CD8-positive, alpha-beta memory T cell (primary cell): ENCODE measurements around the gene PPCS. TPM values are rescaled to one million over a fixed set of nuclear protein-coding genes. Genes with fewer than 3 reads are reported as not detected.
"Not testable (repeated sequence)": the region's sequence is repeated elsewhere in the genome, so short reads cannot be mapped to it uniquely, and the experiment has no call there.

Experiments used
- CTCF ChIA-PET: fragments of 350-600 bp; sonication (Branson Sonifier 250); formaldehyde crosslinking; loops from one replicate; lab custom pipeline; 2021; ENCODE audit warnings: antibody characterized with exemption; lab: Charles Lee
- POLR2A ChIA-PET: fragments of 350-600 bp; sonication (Branson Sonifier 250); formaldehyde crosslinking; loops from one replicate; lab custom pipeline; 2021; ENCODE audit warnings: antibody characterized with exemption; lab: Charles Lee
- DNase-seq, 5 donors: peaks; one replicate each; pipeline versions ENCODE4 v3.0.0 to v3.0.0-alpha.2; 2020 to 2022; ENCODE audit warnings: mixed read lengths in 1 of 5
- H3K27ac ChIP-seq: one replicate; pipeline ENCODE4 v1.7.0; 2013; ENCODE audit warnings: low read depth, mild to moderate bottlenecking, low read length, moderate library complexity
- H3K27me3 ChIP-seq: 2 replicates; pipeline ENCODE4 v1.7.0; 2013; ENCODE audit warnings: low read length, mild to moderate bottlenecking; ENCODE audit not compliant: insufficient read depth, poor library complexity, severe bottlenecking
- H3K36me3 ChIP-seq: 2 replicates; pipeline ENCODE4 v1.7.0; 2013; ENCODE audit warnings: mild to moderate bottlenecking, low read length, moderate library complexity; ENCODE audit not compliant: insufficient read depth
- H3K4me1 ChIP-seq: 2 replicates; pipeline ENCODE4 v1.7.0; 2013; ENCODE audit warnings: mild to moderate bottlenecking, low read length, moderate library complexity; ENCODE audit not compliant: insufficient read depth
- H3K4me3 ChIP-seq: 2 replicates; pipeline ENCODE4 v1.7.0; 2013; ENCODE audit warnings: mild to moderate bottlenecking, low read length
- H3K9me3 ChIP-seq: 2 replicates; pipeline ENCODE4 v1.7.0; 2013; ENCODE audit warnings: mild to moderate bottlenecking, low read length
- H3K27ac Mint-ChIP-seq, 8 donors: one replicate each; pipeline ENCODE4 v1.8.0; 2020 to 2021; ENCODE audit warnings: mixed read lengths in 8 of 8, mild to moderate bottlenecking in 6 of 8, inconsistent platforms in 3 of 8, moderate library complexity in 3 of 8
- H3K27me3 Mint-ChIP-seq, 2 donors: one replicate each; pipeline ENCODE4 v1.8.0; 2020 to 2021; ENCODE audit warnings: mixed read lengths in 2 of 2, mild to moderate bottlenecking in 1 of 2, moderate library complexity in 1 of 2
- H3K36me3 Mint-ChIP-seq, 3 donors: one replicate each; pipeline ENCODE4 v1.8.0; 2020 to 2021; ENCODE audit warnings: mixed read lengths in 3 of 3, inconsistent platforms in 1 of 3, mild to moderate bottlenecking in 1 of 3
- H3K4me1 Mint-ChIP-seq, 3 donors: one replicate each; pipeline ENCODE4 v1.8.0; 2020 to 2021; ENCODE audit warnings: mixed read lengths in 3 of 3, inconsistent platforms in 1 of 3, mild to moderate bottlenecking in 1 of 3
- H3K4me3 Mint-ChIP-seq, 7 donors: one replicate each; pipeline ENCODE4 v1.8.0; 2020 to 2021; ENCODE audit warnings: mixed read lengths in 7 of 7, mild to moderate bottlenecking in 6 of 7, moderate library complexity in 4 of 7, inconsistent platforms in 2 of 7
- H3K9me3 Mint-ChIP-seq, 5 donors: one replicate each; pipeline ENCODE4 v1.8.0; 2020 to 2022; ENCODE audit warnings: mixed read lengths in 5 of 5, mild to moderate bottlenecking in 3 of 5, moderate library complexity in 2 of 5, inconsistent platforms in 1 of 5
- polyA plus RNA-seq: library from polyadenylated mRNA; unstranded; fragments of 300-500 nt; fragmentation: Illumina TruSeq; gene quantifications from one replicate; pipeline ENCODE4 v1.2.3, GENCODE V29; 2021
- total RNA-seq, 2 experiments: library from RNA; stranded (reverse); gene quantifications; one replicate each; pipeline ENCODE4 v1.2.3, GENCODE V29; 2021

PPCS gene
- total and polyA plus RNA-seq, 3 experiments from 2014 or later: 45.3 to 113 (median 45.7) TPM

DNA sequence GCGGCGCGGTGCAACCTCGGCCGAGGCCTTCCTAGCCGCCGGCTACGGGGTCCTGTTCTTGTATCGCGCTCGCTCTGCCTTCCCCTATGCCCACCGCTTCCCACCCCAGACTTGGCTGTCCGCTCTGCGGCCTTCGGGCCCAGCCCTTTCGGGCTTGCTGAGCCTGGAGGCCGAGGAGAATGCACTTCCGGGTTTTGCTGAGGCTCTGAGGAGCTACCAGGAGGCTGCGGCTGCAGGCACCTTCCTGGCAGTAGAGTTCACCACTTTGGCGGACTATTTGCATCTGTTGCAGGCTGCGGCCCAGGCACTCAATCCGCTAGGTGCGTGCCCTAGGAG, 379 bp downstream of the PPCS start:
- peak in 3 of 5 donors; percentile 44 to 78 (median 52) for DNase-seq
- CTCF ChIA-PET: interaction anchor here (1.6 kb wide), 1 partner anchor 497 kb away, joined by 3 read pairs; no protein-coding TSS in a partner anchor
- H3K9me3 ChIP-seq: no peaks in the 10 kb centered on the region

DNA sequence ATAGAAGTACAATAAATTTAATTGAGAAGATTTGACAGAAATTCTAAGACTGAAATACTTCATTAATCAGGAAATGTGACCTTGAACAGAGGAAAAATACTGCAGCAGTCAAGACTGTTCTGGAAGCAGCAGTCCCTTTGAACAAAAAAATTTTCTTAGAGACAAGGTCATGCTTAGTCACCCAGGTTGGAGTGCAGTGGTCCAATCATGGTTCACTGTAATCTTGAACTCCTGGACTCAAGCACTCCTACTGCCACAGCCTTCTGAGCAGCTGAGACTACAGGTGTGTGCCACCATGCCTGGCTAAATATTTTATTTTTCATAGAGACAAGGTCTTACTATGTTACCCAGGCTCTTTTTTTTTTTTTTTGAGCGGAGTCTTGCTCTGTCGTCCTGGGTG, 4.9 kb downstream of the PPCS start:
- H3K9me3 Mint-ChIP-seq: no peaks in the 10 kb centered on the region
- Histone ChIP-seq H3K4me1 (peaks cover 35% of the 10 kb centered on the region), H3K36me3 (peaks cover 25% of the 10 kb centered on the region), H3K27me3 (no peaks in the 10 kb centered on the region), H3K4me3 (no peak overlapping the region), H3K27ac (no peak overlapping the region), H3K9me3 (no peaks in the 10 kb centered on the region)
- H3K4me1 Mint-ChIP-seq: peaks cover 57 to 64% (median 60%) of the 10 kb centered on the region in 3 donors
- no peak for DNase-seq
- peak overlapping the region in 1 of 7 donors; percentile 18 for H3K4me3 Mint-ChIP-seq
- peaks cover 0 to 58% (median 9%) of the 10 kb centered on the region in 3 donors for H3K36me3 Mint-ChIP-seq
- no peaks in the 10 kb centered on the region for H3K27me3 Mint-ChIP-seq
- H3K27ac Mint-ChIP-seq: peak overlapping the region; percentile 51 to 99 (median 84)
- CTCF ChIA-PET: no interaction called here
- POLR2A ChIA-PET: no interaction called here

More for the DNA sequence above, 379 bp downstream of the PPCS start:
- H3K4me3 Mint-ChIP-seq: peak overlapping the region; percentile 85 to 99 (median 92)
- Histone ChIP-seq H3K4me3 (peak overlapping the region; percentile 95), H3K4me1 (peaks cover 27% of the 10 kb centered on the region), H3K27me3 (no peaks in the 10 kb centered on the region), H3K27ac (peak overlapping the region; percentile 99), H3K36me3 (peaks cover 25% of the 10 kb centered on the region)
- peaks cover 38 to 51% (median 43%) of the 10 kb centered on the region in 3 donors for H3K4me1 Mint-ChIP-seq
- peaks cover 0 to 4% of the 10 kb centered on the region in 2 donors for H3K27me3 Mint-ChIP-seq
- H3K27ac Mint-ChIP-seq: peak overlapping the region; percentile 97 to 100 (median 98)
- no peaks in the 10 kb centered on the region for H3K9me3 Mint-ChIP-seq
- POLR2A ChIA-PET: interaction anchor here (0.6 to 0.8 kb wide), 4 partner anchors 202 to 1094 kb away, joined by 3 read pairs; partner anchors contain the start of genes PPIH and YBX1
- peaks cover 0 to 55% (median 9%) of the 10 kb centered on the region in 3 donors for H3K36me3 Mint-ChIP-seq

DNA sequence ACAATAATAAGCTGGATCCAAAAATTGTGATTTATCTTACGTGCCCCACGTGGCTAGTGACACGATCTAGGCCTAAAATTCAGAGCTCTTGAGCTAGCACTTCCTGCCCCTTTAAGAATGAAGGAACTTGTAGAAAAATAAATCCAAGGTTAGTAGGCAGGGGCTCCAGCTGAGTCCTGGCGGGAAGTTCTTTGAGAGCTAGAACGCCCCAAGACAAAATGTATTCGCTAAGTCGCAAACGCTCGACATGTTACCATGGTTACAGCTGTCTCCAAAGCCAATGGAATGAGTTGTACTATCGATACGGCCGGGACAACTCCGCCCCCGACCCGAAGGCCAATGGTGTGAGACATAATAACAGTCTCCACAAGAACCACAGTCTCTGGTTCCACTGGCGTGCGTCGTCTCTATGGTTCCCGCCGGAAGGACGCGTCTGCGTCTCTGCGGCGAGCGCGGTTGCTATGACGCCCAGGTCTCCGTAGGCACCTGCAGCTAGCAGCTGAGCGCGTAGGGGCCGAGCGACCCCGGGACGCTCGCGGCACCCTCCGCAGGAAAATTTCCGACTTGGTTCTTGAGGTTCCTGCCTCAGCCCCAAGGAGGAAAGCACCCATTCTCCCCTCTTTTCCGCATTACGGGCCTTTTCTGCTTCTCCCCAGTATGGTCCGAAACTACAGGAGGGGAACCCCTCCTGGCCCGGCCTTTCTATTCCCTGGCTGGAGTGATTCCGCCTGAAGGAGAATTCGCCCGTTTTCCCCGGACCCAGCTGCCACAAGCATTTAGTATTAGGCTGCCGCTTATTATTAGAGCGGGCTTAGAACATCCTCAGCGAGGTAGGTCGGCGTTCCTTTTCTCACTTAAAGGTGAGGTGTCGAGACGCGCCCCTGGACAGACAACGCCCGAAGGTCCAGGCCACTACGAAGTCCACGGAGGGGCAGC, 6.8 kb downstream of the PPCS start, which contains the start of gene CCDC30:
Gene CCDC30 (plus strand): TSS at position 459 of the 936 bp plus-strand sequence. CDS start 17,266 bp downstream, outside the sequence.
- H3K4me3 Mint-ChIP-seq: peak within 1 kb of the TSS; percentile 83 to 92 (median 87)
- Histone ChIP-seq H3K4me1 (peaks cover 22% of the 10 kb centered on the region), H3K36me3 (peaks cover 23% of the 10 kb centered on the region), H3K27me3 (no peaks in the 10 kb centered on the region), H3K4me3 (peak within 1 kb of the TSS; percentile 59), H3K27ac (peak within 1 kb of the TSS; percentile 57), H3K9me3 (no peaks in the 10 kb centered on the region)
- peak; percentile 93 to 99 (median 98) for DNase-seq
- peaks cover 45 to 49% (median 46%) of the 10 kb centered on the region in 3 donors for H3K4me1 Mint-ChIP-seq
- H3K27ac Mint-ChIP-seq: peak within 1 kb of the TSS; percentile 88 to 99 (median 97)
- POLR2A ChIA-PET: interaction anchor here (1.5 kb wide), 1 partner anchor 304 kb away, joined by 9 read pairs; the partner anchor contains the start of genes C1orf50 and P3H1
- H3K36me3 Mint-ChIP-seq: peaks cover 0 to 41% (median 3%) of the 10 kb centered on the region in 3 donors
- H3K27me3 Mint-ChIP-seq: no peaks in the 10 kb centered on the region
- CTCF ChIA-PET: no interaction called here
- no peaks in the 10 kb centered on the region for H3K9me3 Mint-ChIP-seq

DNA sequence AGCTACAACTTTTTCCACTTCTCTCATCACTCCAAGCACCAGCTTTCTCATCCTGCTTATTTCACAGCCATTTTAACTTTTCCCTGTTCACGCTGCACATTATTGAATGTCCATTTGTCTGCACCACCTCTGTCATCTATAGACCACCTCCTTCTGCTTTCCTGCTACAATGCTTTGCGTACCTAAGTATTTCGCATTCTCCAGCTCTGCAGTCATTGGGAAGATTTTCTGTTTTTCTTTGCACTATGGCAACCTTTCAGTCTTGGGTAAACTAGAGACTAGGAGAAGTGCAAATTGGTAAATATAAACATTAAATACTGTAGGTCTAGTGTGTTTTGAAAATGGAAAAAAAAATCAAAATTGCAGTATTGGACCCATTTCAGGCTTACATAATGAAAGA, 7.6 kb downstream of the PPCS start:
- CTCF ChIA-PET: no interaction called here

DNA sequence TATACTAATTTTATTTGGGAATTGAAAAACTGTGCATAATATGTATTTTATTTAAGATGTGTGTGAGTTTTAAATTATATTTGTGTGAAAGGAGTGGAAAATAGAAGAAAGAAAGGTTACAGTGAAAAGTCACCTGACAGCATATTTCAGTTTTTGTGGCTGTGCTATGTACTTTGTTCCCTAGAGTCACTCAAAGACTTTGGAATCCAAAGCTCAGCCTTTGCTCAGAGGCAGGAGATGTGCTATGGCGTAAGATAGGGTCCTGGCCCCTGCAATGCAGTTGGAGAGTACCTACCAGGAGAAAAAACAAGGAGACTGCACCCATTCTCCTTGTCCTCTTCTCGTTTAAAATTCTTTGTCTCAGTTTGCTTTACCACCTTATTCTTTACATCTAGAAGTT, 9.7 kb downstream of the PPCS start:
- Histone ChIP-seq H3K9me3 (no peaks in the 10 kb centered on the region), H3K27ac (no peak overlapping the region), H3K4me3 (no peak overlapping the region), H3K36me3 (no peaks in the 10 kb centered on the region), H3K4me1 (peaks cover 14% of the 10 kb centered on the region), H3K27me3 (no peaks in the 10 kb centered on the region)
- peaks cover 0 to 3% of the 10 kb centered on the region in 2 donors for H3K27me3 Mint-ChIP-seq
- ChIA-PET POLR2A (no interaction called here), CTCF (no interaction called here)
- no peak for DNase-seq
- H3K27ac Mint-ChIP-seq: no peak overlapping the region
- no peak overlapping the region for H3K4me3 Mint-ChIP-seq
- peaks cover 22 to 23% (median 23%) of the 10 kb centered on the region in 3 donors for H3K4me1 Mint-ChIP-seq
- no peaks in the 10 kb centered on the region for H3K9me3 Mint-ChIP-seq
- H3K36me3 Mint-ChIP-seq: peaks cover 8 to 13% (median 9%) of the 10 kb centered on the region in 3 donors

More for the DNA sequence above, 7.6 kb downstream of the PPCS start:
- Mint-ChIP-seq H3K36me3 (peaks cover 3 to 33% (median 7%) of the 10 kb centered on the region in 3 donors), H3K27ac (peak overlapping the region; percentile 64 to 99 (median 95)), H3K4me3 (peak overlapping the region; percentile 81 to 92 (median 87)), H3K4me1 (peaks cover 38 to 40% (median 39%) of the 10 kb centered on the region in 3 donors), H3K27me3 (peaks cover 0 to 3% of the 10 kb centered on the region in 2 donors), H3K9me3 (no peaks in the 10 kb centered on the region)
- DNase-seq: no peak
- no peak overlapping the region for H3K4me3 ChIP-seq
- peaks cover 14% of the 10 kb centered on the region for H3K4me1 ChIP-seq
- POLR2A ChIA-PET: no interaction called here
- H3K27ac ChIP-seq: no peak overlapping the region
- H3K9me3 ChIP-seq: no peaks in the 10 kb centered on the region
- H3K27me3 ChIP-seq: no peaks in the 10 kb centered on the region
- H3K36me3 ChIP-seq: peaks cover 15% of the 10 kb centered on the region

DNA sequence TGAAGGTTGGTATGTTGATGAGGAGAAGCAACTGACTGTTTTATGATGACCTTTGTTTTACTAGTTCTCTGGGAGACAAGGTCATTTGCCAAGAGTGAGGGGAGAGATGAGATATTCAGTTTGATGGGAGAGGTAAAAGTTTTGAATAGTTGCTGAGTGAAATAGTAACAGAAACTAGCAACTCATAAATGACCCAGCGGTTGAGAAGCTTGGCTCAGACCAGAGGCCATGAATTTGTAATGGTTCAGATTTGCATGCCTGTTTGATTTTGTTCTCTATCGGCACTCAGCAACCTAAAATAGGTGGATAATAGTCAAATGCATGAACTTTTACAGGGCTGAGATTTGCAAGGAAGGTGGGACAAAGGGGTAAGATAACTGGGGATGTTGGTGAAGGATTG, 13.4 kb downstream of the PPCS start:
- Mint-ChIP-seq H3K4me3 (no peak overlapping the region), H3K27ac (no peak overlapping the region), H3K36me3 (peaks cover 1 to 10% (median 9%) of the 10 kb centered on the region in 3 donors), H3K4me1 (no peaks in the 10 kb centered on the region), H3K27me3 (peaks cover 0 to 3% of the 10 kb centered on the region in 2 donors), H3K9me3 (no peaks in the 10 kb centered on the region)
- Histone ChIP-seq H3K4me1 (no peaks in the 10 kb centered on the region), H3K27ac (no peak overlapping the region), H3K9me3 (no peaks in the 10 kb centered on the region), H3K4me3 (no peak overlapping the region), H3K36me3 (no peaks in the 10 kb centered on the region), H3K27me3 (no peaks in the 10 kb centered on the region)
- CTCF ChIA-PET: no interaction called here
- DNase-seq: no peak
- POLR2A ChIA-PET: no interaction called here

DNA sequence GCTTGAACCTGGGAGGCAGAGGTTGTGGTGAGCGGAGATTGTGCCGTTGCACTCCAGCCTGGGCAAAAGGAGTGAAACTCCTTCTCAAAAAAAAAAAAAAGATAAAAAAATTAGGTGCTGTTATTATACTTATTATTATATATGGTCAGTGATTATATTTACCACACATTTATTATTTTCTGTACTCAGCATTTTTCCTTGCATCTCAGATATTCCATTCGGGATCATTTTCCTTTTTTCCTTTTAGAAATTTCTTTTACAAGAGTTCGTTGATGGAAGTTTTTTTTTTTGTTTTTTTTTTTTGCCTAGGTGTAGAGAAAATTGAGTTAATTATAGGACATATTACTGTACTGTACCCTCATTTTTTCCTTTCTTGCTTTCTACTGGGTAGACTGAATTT, 20.3 kb downstream of the PPCS start:
- Mint-ChIP-seq H3K4me3 (no peak overlapping the region), H3K9me3 (no peaks in the 10 kb centered on the region), H3K27me3 (peaks cover 0 to 1% of the 10 kb centered on the region in 2 donors), H3K36me3 (peaks cover 0 to 8% (median 3%) of the 10 kb centered on the region in 3 donors), H3K27ac (no peak overlapping the region), H3K4me1 (no peaks in the 10 kb centered on the region)
- no peak for DNase-seq
- POLR2A ChIA-PET: no interaction called here
- no peaks in the 10 kb centered on the region for H3K9me3 ChIP-seq
- H3K27me3 ChIP-seq: no peaks in the 10 kb centered on the region
- H3K4me1 ChIP-seq: no peaks in the 10 kb centered on the region
- CTCF ChIA-PET: no interaction called here
- H3K4me3 ChIP-seq: no peak overlapping the region
- H3K27ac ChIP-seq: no peak overlapping the region
- no peaks in the 10 kb centered on the region for H3K36me3 ChIP-seq

DNA sequence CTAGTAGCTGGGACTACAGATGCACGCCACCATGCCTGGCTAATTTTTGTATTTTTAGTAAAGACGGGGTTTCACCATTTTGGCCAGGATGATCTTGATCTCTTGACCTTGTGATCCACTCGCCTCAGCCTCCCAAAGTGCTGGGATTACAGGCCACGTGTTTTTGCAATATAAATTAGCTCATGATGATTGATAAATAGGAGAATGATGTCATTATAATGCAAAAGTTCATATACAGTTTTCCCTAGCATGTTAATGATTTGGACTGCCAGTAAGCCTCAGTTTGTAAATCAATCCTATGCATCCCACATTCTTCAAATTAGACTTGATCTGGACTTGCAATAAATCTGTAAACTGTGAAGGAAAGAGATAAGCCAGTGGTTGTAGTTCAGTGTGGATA, 21.0 kb downstream of the PPCS start:
- H3K27ac Mint-ChIP-seq, H3K9me3 ChIP-seq, DNase-seq, H3K36me3 Mint-ChIP-seq, H3K9me3 Mint-ChIP-seq, H3K27me3 ChIP-seq, H3K27ac ChIP-seq, POLR2A ChIA-PET, H3K27me3 Mint-ChIP-seq, H3K4me3 ChIP-seq, H3K4me3 Mint-ChIP-seq, H3K36me3 ChIP-seq, H3K4me1 ChIP-seq, CTCF ChIA-PET, H3K4me1 Mint-ChIP-seq: not testable (repeated sequence)
